H1 (cell line): ENCODE measurements around the gene SMAP1. TPM values are rescaled to one million over a fixed set of nuclear protein-coding genes. Genes with fewer than 3 reads are reported as not detected.

Experiments used
- CTCF ChIA-PET: fragments of 300-600 bp; sonication (Branson Sonifier 250); formaldehyde crosslinking; loops from one replicate; lab custom pipeline; 2021; ENCODE audit not compliant: partially characterized antibody; lab: Charles Lee
- POLR2A ChIA-PET: fragments of 300-600 bp; sonication (Branson Sonifier 250); formaldehyde crosslinking; loops from one replicate; lab custom pipeline; 2021; ENCODE audit warnings: inconsistent platforms; ENCODE audit not compliant: partially characterized antibody; lab: Charles Lee
- DNase-seq, 2 experiments: peaks; one replicate each; pipeline versions ENCODE4 v3.0.0 to v3.0.0-alpha.2; 2010 to 2022; ENCODE audit warnings: low spot score in 2 of 2, low read depth in 1 of 2, mixed read lengths in 1 of 2
- FAIRE-seq: peaks from 2 replicates; lab custom pipeline; 2011; peaks lifted over from hg19 to GRCh38; lab: Jason Lieb, UNC
- H2AFZ ChIP-seq: 2 replicates; pipeline ENCODE4 v1.8.1; 2012; ENCODE audit warnings: low read length, inconsistent platforms
- H2AK5ac ChIP-seq: 2 replicates; pipeline ENCODE4 v1.6.1; 2013; ENCODE audit warnings: low read depth, low read length
- H2BK120ac ChIP-seq: replicated peaks from 2 replicates; pipeline ENCODE3; 2013; ENCODE audit warnings: low read depth, low read length, inconsistent platforms
- H2BK12ac ChIP-seq: 2 replicates; pipeline ENCODE4 v1.6.1; 2013; ENCODE audit warnings: low read depth, low read length
- H2BK15ac ChIP-seq: 2 replicates; pipeline ENCODE4 v1.6.1; 2013; ENCODE audit warnings: low read length
- H2BK20ac ChIP-seq: 2 replicates; pipeline ENCODE4 v1.6.1; 2013; ENCODE audit warnings: low read length
- H2BK5ac ChIP-seq: 2 replicates; pipeline ENCODE4 v1.6.1; 2013; ENCODE audit warnings: low read depth, low read length
- H3K14ac ChIP-seq: 2 replicates; pipeline ENCODE4 v1.6.1; 2013; ENCODE audit warnings: inconsistent platforms; ENCODE audit not compliant: insufficient read length
- H3K18ac ChIP-seq: 2 replicates; pipeline ENCODE4 v1.6.1; 2013; ENCODE audit warnings: low read length; ENCODE audit errors: extremely low read depth
- H3K23ac ChIP-seq: 2 replicates; pipeline ENCODE4 v1.6.1; 2013; ENCODE audit warnings: inconsistent platforms; ENCODE audit not compliant: insufficient read length
- H3K23me2 ChIP-seq: 2 replicates; pipeline ENCODE4 v1.6.1; 2013; ENCODE audit warnings: low read depth, low read length
- H3K27ac ChIP-seq: 2 replicates; pipeline ENCODE4 v1.6.1; 2011; ENCODE audit warnings: low read depth, low read length, inconsistent platforms
- H3K27me3 ChIP-seq, 4 experiments: replicated peaks in 1 of 4; 1 replicate in 1 of 4; 2 replicates in 3 of 4; pipeline versions ENCODE4 v1.6.1 to v1.8.1; 2011 to 2013; ENCODE audit warnings: low read length in 3 of 4, mild to moderate bottlenecking in 3 of 4, inconsistent platforms in 2 of 4, mixed read lengths in 2 of 4, moderate library complexity in 1 of 4; ENCODE audit not compliant: control insufficient read depth in 3 of 4, insufficient read depth in 3 of 4; ENCODE audit errors: extremely low read depth in 1 of 4
- H3K36me3 ChIP-seq, 4 experiments: 2 replicates each; pipeline versions ENCODE4 v1.6.1 to v1.8.1; 2011 to 2013; ENCODE audit warnings: mild to moderate bottlenecking in 4 of 4, low read length in 3 of 4, moderate library complexity in 2 of 4, control low read depth in 1 of 4, inconsistent platforms in 1 of 4; ENCODE audit not compliant: insufficient read depth in 4 of 4, control insufficient read depth in 2 of 4
- H3K4ac ChIP-seq: replicated peaks from 2 replicates; pipeline ENCODE3; 2013; ENCODE audit warnings: low read length, low read depth, mixed read lengths, inconsistent platforms; ENCODE audit not compliant: insufficient read length
- H3K4me1 ChIP-seq, 4 experiments: replicated peaks in 1 of 4; 1 replicate in 1 of 4; 2 replicates in 3 of 4; pipeline versions ENCODE4 v1.6.1 to v1.8.1; 2011 to 2013; ENCODE audit warnings: low read length in 3 of 4, inconsistent platforms in 2 of 4, mixed read lengths in 1 of 4; ENCODE audit not compliant: insufficient read depth in 4 of 4, control insufficient read depth in 3 of 4
- H3K4me2 ChIP-seq, 2 experiments: 2 replicates each; pipeline versions ENCODE4 v1.6.1 to v1.8.1; 2011 to 2013; ENCODE audit warnings: low read depth in 2 of 2, low read length in 2 of 2, control low read depth in 1 of 2, inconsistent platforms in 1 of 2, mild to moderate bottlenecking in 1 of 2; ENCODE audit not compliant: insufficient read depth in 1 of 2
- H3K4me3 ChIP-seq, 4 experiments: fragments of 200-600, 300-600 bp in 1 of 4; sonication (generic), shearing (Covaris generic), sonication (Bioruptor Twin) in 1 of 4; 2 replicates each; pipeline versions ENCODE4 v1.5.1 to v1.8.1; 2011 to 2016; ENCODE audit warnings: low read length in 4 of 4, low read depth in 3 of 4, control low read depth in 2 of 4, inconsistent platforms in 2 of 4, mild to moderate bottlenecking in 2 of 4, mixed read lengths in 1 of 4, moderate library complexity in 1 of 4; ENCODE audit not compliant: insufficient read depth in 2 of 4; ENCODE audit errors: extremely low read depth in 1 of 4
- H3K56ac ChIP-seq: replicated peaks from 2 replicates; pipeline ENCODE3; 2013; ENCODE audit warnings: low read depth, mild to moderate bottlenecking, mixed read lengths, low read length, inconsistent platforms; ENCODE audit not compliant: insufficient read length
- H3K79me1 ChIP-seq: 2 replicates; pipeline ENCODE4 v1.6.1; 2013; ENCODE audit warnings: low read depth, low read length, control low read depth
- H3K79me2 ChIP-seq, 2 experiments: 2 replicates each; pipeline versions ENCODE4 v1.6.1 to v1.8.1; 2012 to 2013; ENCODE audit warnings: low read length in 2 of 2, mild to moderate bottlenecking in 2 of 2, inconsistent platforms in 1 of 2; ENCODE audit not compliant: insufficient read depth in 2 of 2, control insufficient read depth in 1 of 2
- H3K9ac ChIP-seq, 4 experiments: replicated peaks in 1 of 4; 1 replicate in 1 of 4; 2 replicates in 3 of 4; pipeline versions ENCODE4 v1.6.1 to v1.8.1; 2011 to 2013; ENCODE audit warnings: low read depth in 3 of 4, low read length in 3 of 4, control low read depth in 2 of 4, mild to moderate bottlenecking in 2 of 4, moderate library complexity in 2 of 4, inconsistent platforms in 1 of 4; ENCODE audit errors: extremely low read depth in 1 of 4
- H3K9me3 ChIP-seq, 2 experiments: 2 replicates each; pipeline versions ENCODE4 v1.6.1 to v1.8.1; 2012 to 2013; ENCODE audit warnings: mild to moderate bottlenecking in 2 of 2, moderate library complexity in 2 of 2, control low read depth in 1 of 2, inconsistent platforms in 1 of 2, low read depth in 1 of 2, low read length in 1 of 2, mixed read lengths in 1 of 2; ENCODE audit not compliant: insufficient read depth in 2 of 2
- H4K20me1 ChIP-seq, 2 experiments: replicated peaks in 1 of 2; 2 replicates each; pipeline versions ENCODE3 to v1.8.1; 2011 to 2013; ENCODE audit warnings: inconsistent platforms in 2 of 2, low read length in 2 of 2, mild to moderate bottlenecking in 1 of 2; ENCODE audit not compliant: insufficient read depth in 2 of 2, control insufficient read depth in 1 of 2
- H4K5ac ChIP-seq: 2 replicates; pipeline ENCODE4 v1.6.1; 2013; ENCODE audit warnings: low read length, low read depth, mixed read lengths, inconsistent platforms; ENCODE audit not compliant: insufficient read length
- H4K8ac ChIP-seq: 2 replicates; pipeline ENCODE4 v1.8.0; 2013; ENCODE audit warnings: mild to moderate bottlenecking, moderate library complexity, low read length, inconsistent platforms; ENCODE audit not compliant: insufficient read depth; ENCODE audit errors: extremely low read depth
- H4K91ac ChIP-seq: replicated peaks from 2 replicates; pipeline ENCODE3; 2013; ENCODE audit warnings: low read length, mixed read lengths, inconsistent platforms; ENCODE audit not compliant: insufficient read length
- ASH2L ChIP-seq: fragments of 200-600, 300-600 bp; sonication (generic); IDR thresholded peaks from one replicate; pipeline ENCODE4 v1.7.1; 2017; ENCODE audit warnings: low read length
- CHD1 ChIP-seq: IDR thresholded peaks from 2 replicates; pipeline ENCODE4 v1.6.1; 2012; ENCODE audit warnings: low read depth, low read length, improper control_type of control experiment
- PHF8 ChIP-seq: fragments of 200-600 bp; sonication (generic); conservative IDR thresholded peaks from 2 replicates; pipeline ENCODE4 v1.7.1; 2012; ENCODE audit warnings: low read depth, mild to moderate bottlenecking, inconsistent platforms, low read length, moderate library complexity
- RBBP5 ChIP-seq: IDR thresholded peaks from 2 replicates; pipeline ENCODE4 v1.7.1; 2012; ENCODE audit warnings: low read depth, mild to moderate bottlenecking, inconsistent platforms, low read length, moderate library complexity, borderline replicate concordance
- SP1 ChIP-seq: IDR thresholded peaks from 2 replicates; pipeline ENCODE4 v1.6.1; 2011; ENCODE audit warnings: low read depth, low read length
- WGBS, 2 experiments: shearing (Covaris generic) in 1 of 2; methylation state at CpG; one replicate each; pipeline versions ENCODE4 v1.1.6 to v1.1.7; 2013 to 2015; ENCODE audit warnings: low lambda C conversion rate in 2 of 2, mixed read lengths in 2 of 2, inconsistent platforms in 1 of 2, low coverage in 1 of 2, missing lambda C conversion rate in 1 of 2; ENCODE audit not compliant: insufficient replicate concordance in 2 of 2, insufficient coverage in 1 of 2, insufficient read length in 1 of 2; ENCODE audit errors: extremely low coverage in 1 of 2, missing lambda C conversion rate in 1 of 2; 5-methylcytosine and 5-hydroxymethylcytosine counted together
- polyA plus RNA-seq, 7 experiments: library from polyadenylated mRNA; depleted of rRNA in 3 of 7; stranded (reverse) in 5 of 7; unstranded in 2 of 7; fragments of >200 nt in 5 of 7; fragments of 200-250 nt in 2 of 7; gene quantifications; 1 replicate in 5 of 7; 2 replicates in 1 of 7; 4 replicates in 1 of 7; pipeline versions ENCODE4 v1.2.1 to v1.2.3, GENCODE V29; 2011 to 2013; ENCODE audit warnings: missing spikeins in 2 of 7, mixed read lengths in 2 of 7
- total RNA-seq: library from RNA; stranded (reverse); fragmentation: NEBNext Ultra II Directional; extraction: Animal tissue kit (Norgen Biotek cat#: 25700); gene quantifications from 2 replicates; pipeline ENCODE4 v1.2.1, GENCODE V29; 2021

SMAP1 gene
- total and polyA plus RNA-seq, 2 of the 8 experiments (the other 6 are each of a cell fraction or from before 2014, with no cell fraction given), result 18.8 to 32.4 TPM

DNA sequence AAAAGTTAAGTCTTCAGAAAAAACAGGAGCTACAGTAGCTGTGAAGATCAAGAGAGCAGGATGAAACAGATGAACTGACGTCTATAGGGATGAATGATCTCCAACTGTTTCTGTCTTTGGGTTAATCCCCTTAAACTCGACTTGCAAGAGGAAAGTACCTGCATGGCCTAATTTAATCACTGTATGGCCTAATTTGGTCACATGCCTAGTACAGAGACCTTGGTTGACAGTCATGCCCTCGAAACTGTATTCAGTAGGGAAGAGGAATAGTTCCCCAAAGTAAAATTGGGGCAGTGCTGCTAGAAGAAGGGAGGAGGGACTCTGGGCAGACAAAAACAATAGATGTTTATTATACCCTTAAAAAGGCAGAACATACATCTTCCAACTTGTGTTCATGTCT, 10.0 kb upstream of the SMAP1 start:
- Histone ChIP-seq H2BK12ac (no peak overlapping the region), H4K5ac (no peak overlapping the region), H3K4me2 (no peak overlapping the region), H3K56ac (no peak overlapping the region), H3K27me3 (no peaks in the 10 kb centered on the region), H3K18ac (no peak overlapping the region), H3K79me2 (no peaks in the 10 kb centered on the region), H4K91ac (no peak overlapping the region), H3K9me3 (no peaks in the 10 kb centered on the region), H3K27ac (no peak overlapping the region), H3K4ac (no peak overlapping the region), H2BK5ac (no peak overlapping the region), H3K9ac (no peak overlapping the region), H2AK5ac (no peak overlapping the region), H3K4me3 (no peak overlapping the region), H3K79me1 (no peaks in the 10 kb centered on the region), H3K23me2 (no peaks in the 10 kb centered on the region), H4K20me1 (no peaks in the 10 kb centered on the region), H3K4me1 (no peaks in the 10 kb centered on the region), H2BK20ac (no peak overlapping the region), H3K23ac (no peak overlapping the region), H3K36me3 (no peaks in the 10 kb centered on the region), H4K8ac (no peak overlapping the region), H2AFZ (no peak overlapping the region), H3K14ac (no peak overlapping the region), H2BK15ac (no peak overlapping the region), H2BK120ac (no peak overlapping the region)
- peak; percentile 42 for FAIRE-seq
- ChIA-PET CTCF (interaction anchor here (0.7 kb wide), 1 partner anchor 228 kb away, joined by 3 read pairs; no protein-coding TSS in a partner anchor), POLR2A (interaction anchor here (1.3 kb wide), 1 partner anchor 10 kb away, joined by 3 read pairs; the partner anchor contains the start of gene SMAP1)
- 73% methylated on average over 3 of the region's 3 CpGs; no CpG with 5 or more reads in 1 of the 2 experiments for WGBS, 2 experiments
- DNase-seq, result no peak
- TF ChIP-seq SP1, result no peak
- no peak for TF ChIP-seq RBBP5
- no peak for TF ChIP-seq PHF8
- no peak for TF ChIP-seq ASH2L
- no peak for TF ChIP-seq CHD1
